A549 (cell line): Measurements from ENCODE around the gene SYNE4.

Source experiments
- CTCF ChIP-seq: fragments of >200 bp; sonication (Bioruptor Twin); formaldehyde crosslinking; IDR thresholded peaks from 3 replicates; pipeline ENCODE4 v1.5.1; 2016
- MAX ChIP-seq: IDR thresholded peaks from 2 replicates; pipeline ENCODE4 v1.6.1; 2012
- POLR2A ChIP-seq: IDR thresholded peaks from 2 replicates; pipeline ENCODE4 v1.6.1; 2012; ENCODE audit warnings: mild to moderate bottlenecking, low read length
- POLR2AphosphoS2 ChIP-seq: conservative IDR thresholded peaks from 2 replicates; pipeline ENCODE4 v1.6.1; 2012; ENCODE audit warnings: low read length, improper control_type of control experiment, inconsistent platforms
- RAD21 ChIP-seq, 2 experiments: fragments of >200 bp in 1 of 2; sonication (Bioruptor Twin) in 1 of 2; formaldehyde crosslinking in 1 of 2; IDR thresholded peaks in 1 of 2; conservative IDR thresholded peaks in 1 of 2; 2 replicates in 1 of 2; 3 replicates in 1 of 2; pipeline ENCODE4 v1.6.1; 2012 to 2018; ENCODE audit warnings: inconsistent platforms in 1 of 2
- RARB ChIP-seq: fragments of 250-450 bp; sonication (Bioruptor Pico); IDR thresholded peaks from 2 replicates; pipeline ENCODE4 v1.8.0; 2021; ENCODE audit warnings: mild to moderate bottlenecking, moderate library complexity
- SMC3 ChIP-seq: fragments of >200 bp; sonication (Bioruptor Twin); formaldehyde crosslinking; IDR thresholded peaks from 3 replicates; pipeline ENCODE4 v1.6.1; 2018; ENCODE audit warnings: inconsistent platforms
- ZFP36 ChIP-seq: fragments of 450-650 bp; IDR thresholded peaks from 2 replicates; pipeline ENCODE4 v1.6.1; 2014; ENCODE audit warnings: borderline replicate concordance; ENCODE audit not compliant: partially characterized antibody

GRCh38 chr19:36054733-36055686 lies 46.4 kb upstream of the SYNE4 start, which contains the start of gene WDR62:
- TF ChIP-seq POLR2A, result peak; percentile 42
- TF ChIP-seq CTCF, result peak; percentile 1; the same call in 1 of the 3 replicates
- TF ChIP-seq RAD21 (conservative IDR thresholded peaks at IDR 0.05 in 1 of 2, IDR thresholded peaks at IDR 0.05 in 1 of 2), result no peak
- TF ChIP-seq SMC3, result no peak; the same call in 2 of the 3 replicates
- peak; percentile 48; the same call in 1 of the 2 replicates for TF ChIP-seq MAX
- no peak for TF ChIP-seq POLR2AphosphoS2
- no peak for TF ChIP-seq RARB (CRISPR knock-in tag)
- no peak for TF ChIP-seq ZFP36
